ENCODE measurements around the gene MSRB1. TPM values are rescaled to one million over a fixed set of nuclear protein-coding genes. Genes with fewer than 3 reads are reported as not detected.

The MSRB1 gene
- 39.2 TPM for total RNA-seq
- long read RNA-seq, transcript MSRB1-201 (4 exons, 1,423 nt) = major isoform, 108 of 114 reads
- long read RNA-seq, partial matches to known transcripts = 3 of 114 reads
- long read RNA-seq, other reads (novel, unspliced or antisense) = 3 of 114 reads

- peak; percentile 100 for DNase-seq (ENCODE audit: low spot score)
- intact Hi-C loops (cut with DNase I) = loop anchor here (5.0 kb wide), 1 partner anchor 161 kb away; the partner anchor contains the start of genes NUBP2 and SPSB3
Observed at GRCh38 chr16:1942810-1943726, at the start of gene MSRB1. TSS of gene MSRB1 (minus strand) at chr16:1943199. CDS start at chr16:1943156, 43 bp downstream.

GRCh38 chr16:1991948-1992703 lies 49.1 kb upstream of the MSRB1 start:
- DNase-seq (ENCODE audit: low spot score) = peak; percentile 99
- intact Hi-C loops (cut with DNase I) = no loop called here

- intact Hi-C loops (cut with DNase I) = no loop called here
- no peak for DNase-seq (ENCODE audit: low spot score)
Observed at GRCh38 chr16:1991588-1991947, 48.6 kb upstream of the MSRB1 start.

GRCh38 chr16:1991135-1991551 lies 48.1 kb upstream of the MSRB1 start:
- DNase-seq (ENCODE audit: low spot score) = no peak
- intact Hi-C loops (cut with DNase I) = no loop called here

- DNase-seq (ENCODE audit: low spot score) = no peak
- intact Hi-C loops (cut with DNase I) = no loop called here
Observed at GRCh38 chr16:1990351-1991134, 47.5 kb upstream of the MSRB1 start.

- intact Hi-C loops (cut with DNase I) = no loop called here
- no peak for DNase-seq (ENCODE audit: low spot score)
Observed at GRCh38 chr16:1990101-1990350, 47.0 kb upstream of the MSRB1 start.

GRCh38 chr16:1989209-1990100 lies 46.5 kb upstream of the MSRB1 start, which contains the start of gene SYNGR3:
TSS of gene SYNGR3 (plus strand) at chr16:1989970. CDS start at chr16:1990103, 133 bp downstream.
- intact Hi-C loops (cut with DNase I) = no loop called here
- DNase-seq (ENCODE audit: low spot score) = no peak

GRCh38 chr16:1987198-1987597 lies 44.2 kb upstream of the MSRB1 start:
- no peak for DNase-seq (ENCODE audit: low spot score)
- intact Hi-C loops (cut with DNase I) = no loop called here

GRCh38 chr16:1985466-1986150 lies 42.6 kb upstream of the MSRB1 start:
- intact Hi-C loops (cut with DNase I) = no loop called here
- DNase-seq (ENCODE audit: low spot score) = no peak

- intact Hi-C loops (cut with DNase I) = no loop called here
Observed at GRCh38 chr16:1984347-1985225, 41.6 kb upstream of the MSRB1 start.

GRCh38 chr16:1983544-1984346 lies 40.7 kb upstream of the MSRB1 start, which contains the start of gene GFER:
TSS of gene GFER (plus strand) at chr16:1984193. CDS start at chr16:1984219, 26 bp downstream.
- intact Hi-C loops (cut with DNase I) = no loop called here
- DNase-seq (ENCODE audit: low spot score) = peak; percentile 95

More at GRCh38 chr16:1984347-1985225, 41.6 kb upstream of the MSRB1 start:
- DNase-seq (ENCODE audit: low spot score) = no peak

GRCh38 chr16:1982991-1983543 lies 40.1 kb upstream of the MSRB1 start:
- no peak for DNase-seq (ENCODE audit: low spot score)
- intact Hi-C loops (cut with DNase I) = no loop called here

- intact Hi-C loops (cut with DNase I) = no loop called here
- DNase-seq (ENCODE audit: low spot score) = no peak
Observed at GRCh38 chr16:1982013-1982433, 39.0 kb upstream of the MSRB1 start.

- intact Hi-C loops (cut with DNase I) = no loop called here
- DNase-seq (ENCODE audit: low spot score) = no peak
Observed at GRCh38 chr16:1981398-1981836, 38.4 kb upstream of the MSRB1 start, which contains the start of gene NOXO1. TSS of gene NOXO1 (minus strand) at chr16:1981469. CDS start at chr16:1981179, 290 bp downstream.

GRCh38 chr16:1980770-1981087 lies 37.7 kb upstream of the MSRB1 start:
- intact Hi-C loops (cut with DNase I) = no loop called here
- no peak for DNase-seq (ENCODE audit: low spot score)

Data from cardiac septum (tissue), 1 donor.